ENCODE measurements around the gene ERVV-1.
"Not testable (repeated sequence)": the region's sequence is repeated elsewhere in the genome, so short reads cannot be mapped to it uniquely, and the experiment has no call there.

The ERVV-1 gene

GRCh38 chr19:53019684-53020083 is 6.0 kb downstream of the ERVV-1 start:
- no peak for DNase-seq (ENCODE audit: low read depth in 2 of 2, low spot score in 1 of 2)

- DNase-seq (ENCODE audit: low read depth in 2 of 2, low spot score in 1 of 2): not testable (repeated sequence)
These were observed 14.6 kb downstream of the ERVV-1 start for GRCh38 chr19:53028306-53028705.

GRCh38 chr19:53034054-53034453 is 20.3 kb downstream of the ERVV-1 start:
- no peak for DNase-seq (ENCODE audit: low read depth in 2 of 2, low spot score in 1 of 2)

- no peak for DNase-seq (ENCODE audit: low read depth in 2 of 2, low spot score in 1 of 2)
These were observed 21.4 kb downstream of the ERVV-1 start for GRCh38 chr19:53034948-53035675.

- DNase-seq (ENCODE audit: low read depth in 2 of 2, low spot score in 1 of 2): no peak
These were observed 23.7 kb downstream of the ERVV-1 start for GRCh38 chr19:53037101-53038097.

GRCh38 chr19:53041366-53041765 is 27.6 kb downstream of the ERVV-1 start:
- DNase-seq (ENCODE audit: low read depth in 2 of 2, low spot score in 1 of 2): no peak

GRCh38 chr19:53045536-53045935 is 31.8 kb downstream of the ERVV-1 start:
- DNase-seq (ENCODE audit: low read depth in 2 of 2, low spot score in 1 of 2): no peak

GRCh38 chr19:53047379-53047778 is 33.7 kb downstream of the ERVV-1 start:
- DNase-seq (ENCODE audit: low read depth in 2 of 2, low spot score in 1 of 2): no peak

GRCh38 chr19:53055117-53055516 is 41.4 kb downstream of the ERVV-1 start:
- DNase-seq (ENCODE audit: low read depth in 2 of 2, low spot score in 1 of 2): no peak

GRCh38 chr19:53057904-53058580 is 44.3 kb downstream of the ERVV-1 start:
- DNase-seq (ENCODE audit: low read depth in 2 of 2, low spot score in 1 of 2): no peak

Measured in stimulated activated CD8-positive, alpha-beta memory T cell treated with anti-CD3 and anti-CD28 coated beads, Interleukin-4, amount 100 ng/mL, for 4 hours (primary cell).